T-helper 9 cell (primary cell): ENCODE data around the gene ARHGEF1.
A peak's percentile ranks its signal among the peaks of the same experiment; 100 is the strongest.
"Not testable (repeated sequence)": the region's sequence is repeated elsewhere in the genome, so short reads cannot be mapped to it uniquely, and the experiment has no call there.

ENCODE experiments used
- DNase-seq: peaks from one replicate; pipeline ENCODE4 v3.0.0-alpha.2; 2020

Gene ARHGEF1

DNA sequence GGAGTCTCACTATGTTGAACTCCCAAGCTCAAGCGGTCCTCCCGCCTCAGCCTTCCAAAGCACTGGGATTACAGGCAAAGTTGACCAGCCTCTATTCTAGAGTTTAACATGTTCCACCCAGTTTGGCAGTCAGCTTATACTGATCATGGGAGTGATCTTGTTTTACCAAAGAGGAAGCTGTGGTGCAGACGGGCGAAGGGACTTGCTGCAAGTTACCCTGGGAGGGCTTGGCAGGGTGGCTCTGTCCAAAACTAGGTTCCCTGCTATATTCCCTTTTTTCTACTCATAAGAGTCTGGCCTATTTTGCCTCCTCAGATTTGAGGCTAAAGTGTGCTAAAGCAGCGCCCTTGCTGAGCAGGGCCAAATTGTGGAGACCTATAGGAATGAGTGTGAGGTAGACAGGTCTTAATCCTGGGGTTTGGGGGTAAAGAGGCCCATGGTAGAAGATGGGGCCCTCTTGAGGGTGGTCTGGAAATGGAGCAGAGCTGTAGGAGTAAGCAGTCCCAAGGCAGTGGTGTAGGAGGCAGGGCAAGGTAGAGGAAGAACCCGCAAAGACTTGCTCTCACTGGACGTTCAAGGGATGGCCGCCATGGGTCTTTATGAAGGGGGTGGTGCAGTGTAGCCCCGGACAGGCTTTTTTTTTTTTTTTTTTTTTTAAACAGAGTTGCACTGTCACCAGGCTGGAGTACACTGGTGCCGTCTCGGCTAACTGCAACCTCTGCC is 19.6 kb upstream of the ARHGEF1 start:
- DNase-seq = no peak

- DNase-seq = no peak
Measured at GRCh38 chr19:41864374-41864773, 18.6 kb upstream of the ARHGEF1 start.

- no peak for DNase-seq
Measured at GRCh38 chr19:41866284-41866683, 16.7 kb upstream of the ARHGEF1 start.

GRCh38 chr19:41868120-41868988 is 14.6 kb upstream of the ARHGEF1 start:
- DNase-seq = no peak

DNA sequence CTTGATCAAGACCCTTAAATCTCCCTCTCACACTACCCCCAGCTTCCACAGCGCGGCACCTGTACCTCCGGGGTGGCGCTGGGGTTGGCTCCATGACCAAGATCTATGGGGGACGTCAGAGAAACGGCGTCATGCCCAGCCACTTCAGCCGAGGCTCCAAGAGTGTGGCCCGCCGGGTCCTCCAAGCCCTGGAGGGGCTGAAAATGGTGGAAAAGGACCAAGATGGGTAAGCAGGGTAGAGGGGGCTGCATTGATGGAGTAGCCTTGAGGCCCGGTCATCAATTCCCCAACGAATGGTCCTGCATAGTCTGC is 14.0 kb upstream of the ARHGEF1 start:
- no peak for DNase-seq

GRCh38 chr19:41869374-41869955 is 13.5 kb upstream of the ARHGEF1 start:
- DNase-seq = no peak

DNA sequence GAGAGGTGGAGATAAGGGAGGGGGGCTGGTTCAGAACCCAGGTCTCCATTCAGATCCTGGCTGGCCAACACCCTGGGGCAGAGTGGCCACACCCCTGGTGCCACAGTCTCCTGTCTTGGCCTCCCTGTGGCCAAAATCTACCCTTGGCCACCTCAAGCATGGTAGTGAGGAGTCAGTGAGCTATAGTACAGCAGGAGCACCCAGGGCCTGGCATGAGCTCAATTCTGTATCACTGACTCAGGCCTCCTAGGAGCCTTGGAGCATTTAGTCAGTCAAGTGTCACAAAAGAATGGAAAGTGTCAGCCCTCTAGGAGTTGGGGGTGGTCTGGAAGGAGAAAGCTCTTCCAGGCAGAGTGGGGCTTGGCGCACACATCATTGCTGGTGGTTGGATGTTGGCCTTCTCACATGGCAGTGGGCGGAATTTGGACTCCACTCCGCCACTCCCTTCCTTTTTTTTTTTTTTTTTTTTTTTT is 12.5 kb upstream of the ARHGEF1 start:
- no peak for DNase-seq

GRCh38 chr19:41871573-41872383 is 11.2 kb upstream of the ARHGEF1 start:
- peak; percentile 46 for DNase-seq

GRCh38 chr19:41872384-41872774 is 10.6 kb upstream of the ARHGEF1 start:
- DNase-seq = no peak

- DNase-seq = peak; percentile 64
Measured at GRCh38 chr19:41872775-41873647, 10.0 kb upstream of the ARHGEF1 start.

GRCh38 chr19:41875973-41876372 is 7.0 kb upstream of the ARHGEF1 start:
- not testable (repeated sequence) for DNase-seq

GRCh38 chr19:41876847-41877832 is 5.8 kb upstream of the ARHGEF1 start, which contains the start of gene CD79A:
Gene CD79A (plus strand): TSS chr19:41877279. CDS start chr19:41877305, 26 bp downstream.
- no peak for DNase-seq

DNA sequence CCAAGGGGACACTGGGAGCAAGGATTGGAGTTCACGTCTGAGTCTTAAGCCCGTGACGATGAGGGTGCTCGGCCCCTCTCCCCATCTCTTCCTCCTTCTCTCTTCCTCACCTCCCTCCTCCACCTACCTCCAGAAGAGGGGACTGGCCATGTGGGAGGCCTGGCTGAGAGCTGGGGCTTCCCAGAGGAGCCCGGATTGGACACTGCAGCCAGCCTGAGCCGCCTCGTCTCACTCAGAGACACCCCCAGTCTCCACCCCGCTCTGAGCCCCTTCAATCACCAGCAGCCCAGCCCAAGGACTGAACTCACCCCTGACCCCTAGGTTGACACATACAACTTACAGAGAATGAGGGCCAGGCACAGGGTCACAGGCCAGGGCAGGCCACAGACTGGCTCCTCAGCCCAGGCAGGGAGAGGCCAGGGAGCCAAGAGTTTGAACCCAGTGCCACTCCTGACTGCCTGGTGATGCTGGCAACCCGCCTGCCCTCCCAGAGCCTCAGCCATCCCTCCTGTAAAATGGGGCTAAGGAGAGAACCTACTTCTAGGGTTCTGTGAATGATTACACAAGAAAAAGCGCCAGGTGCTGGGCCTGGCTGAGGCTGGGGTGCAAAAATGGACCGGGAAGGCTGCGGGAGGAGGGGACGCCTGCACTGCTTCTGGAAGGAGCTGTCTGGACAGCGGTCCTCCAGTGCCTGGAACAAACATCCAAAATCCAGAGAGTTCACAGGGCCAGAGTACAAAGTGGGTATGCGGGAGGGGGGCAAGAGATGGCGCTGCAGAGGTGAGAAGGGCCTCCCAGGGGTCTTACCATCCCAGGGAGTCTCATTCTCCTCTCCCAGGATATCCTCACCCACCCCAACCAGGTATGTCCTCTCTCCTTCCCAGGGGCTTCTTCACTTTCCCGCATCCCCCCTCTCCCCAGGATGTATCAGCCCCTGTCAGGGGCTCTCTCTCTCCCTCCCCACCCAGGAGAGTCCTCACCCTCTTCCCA is 4.8 kb upstream of the ARHGEF1 start:
- DNase-seq = no peak

DNA sequence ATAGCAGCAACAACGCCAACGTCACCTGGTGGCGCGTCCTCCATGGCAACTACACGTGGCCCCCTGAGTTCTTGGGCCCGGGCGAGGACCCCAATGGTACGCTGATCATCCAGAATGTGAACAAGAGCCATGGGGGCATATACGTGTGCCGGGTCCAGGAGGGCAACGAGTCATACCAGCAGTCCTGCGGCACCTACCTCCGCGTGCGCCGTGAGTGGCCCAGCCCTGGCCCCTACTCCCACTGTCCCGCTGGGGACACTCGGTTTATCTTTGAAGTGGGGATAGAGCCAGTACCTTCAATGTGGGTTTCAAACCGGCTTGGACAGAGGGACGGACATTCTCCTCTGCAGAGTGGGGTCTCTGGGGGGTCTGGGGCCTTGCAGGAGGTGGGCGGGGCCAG is 3.9 kb upstream of the ARHGEF1 start:
- no peak for DNase-seq

GRCh38 chr19:41879670-41880328 is 3.2 kb upstream of the ARHGEF1 start:
- DNase-seq = no peak

- DNase-seq = no peak
Measured at GRCh38 chr19:41880329-41880708, 2.7 kb upstream of the ARHGEF1 start.

DNA sequence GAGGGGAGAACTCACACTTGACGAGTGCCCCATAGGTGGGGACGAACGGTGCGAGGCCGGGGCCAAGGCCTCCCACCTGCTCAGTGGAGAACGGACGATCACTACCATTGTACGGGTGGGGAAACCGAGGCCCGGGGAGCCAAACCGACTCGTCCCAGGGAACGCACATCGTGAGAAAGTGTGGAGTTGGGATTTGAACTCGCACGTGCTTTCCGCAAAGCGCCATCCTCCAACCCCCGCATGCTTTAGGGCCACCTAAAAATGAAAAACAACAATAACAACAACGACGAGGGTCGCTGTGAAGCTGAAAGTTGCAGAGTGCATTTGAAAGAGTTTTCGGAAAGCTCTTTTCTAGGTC is 458 bp downstream of the ARHGEF1 start:
- no peak for DNase-seq

DNA sequence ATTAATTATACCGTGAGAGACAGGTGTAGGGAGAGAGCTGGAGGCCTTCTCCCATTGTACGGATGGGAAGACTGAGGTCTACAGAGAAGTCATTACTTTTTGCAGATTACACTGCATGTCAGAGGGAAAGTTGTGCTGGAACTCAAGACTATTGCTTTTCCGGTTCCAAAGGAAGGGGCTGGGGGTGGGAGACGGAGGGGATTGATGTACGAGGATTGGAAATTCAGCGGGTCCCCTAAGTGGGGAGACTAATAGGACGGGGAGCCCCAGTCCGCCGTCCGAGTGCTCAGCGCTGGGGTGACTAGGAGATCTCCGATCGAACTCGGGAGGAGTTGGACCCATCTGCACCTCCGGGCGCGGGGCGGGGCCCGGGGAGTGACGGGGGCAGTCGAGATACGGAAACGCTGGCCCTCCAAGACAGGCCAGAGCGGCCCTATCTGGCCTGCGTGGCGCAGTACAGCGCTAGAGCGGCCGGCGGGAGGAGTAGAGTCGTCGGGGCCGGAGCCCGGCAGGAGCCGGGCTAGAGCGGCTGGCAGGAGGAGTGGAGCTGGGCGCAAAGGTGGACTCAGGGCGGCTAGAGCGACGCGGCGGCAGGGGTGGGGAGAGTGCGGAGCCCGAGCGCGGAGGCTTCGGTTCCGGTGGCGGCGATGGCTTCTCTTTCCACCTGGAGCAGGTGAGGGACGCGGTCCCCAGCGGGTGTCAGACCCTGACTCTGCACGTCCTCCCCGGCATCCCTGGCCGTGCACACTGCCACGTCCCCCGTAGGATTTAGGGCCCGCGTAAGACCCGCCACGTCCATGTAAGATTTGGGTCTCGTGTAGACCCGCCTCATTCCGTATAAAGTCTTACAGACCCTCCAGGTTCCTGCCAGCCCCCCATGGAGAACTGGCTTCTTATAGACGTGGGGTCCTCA is 1.1 kb downstream of the ARHGEF1 start:
- DNase-seq = peak; percentile 68
